ENCODE data around the gene RBM23. TPM values are rescaled to one million over a fixed set of nuclear protein-coding genes. Genes with fewer than 3 reads are reported as not detected.
A peak's percentile ranks its signal among the peaks of the same experiment; 100 is the strongest.

The RBM23 gene
- total and polyA plus RNA-seq, 10 of the 15 experiments (the other 5 are each of a cell fraction or from before 2014, with no cell fraction given), result 54.0 to 72.6 (median 61.3) TPM

GRCh38 chr14:22871224-22872032 is 47.5 kb downstream of the RBM23 start, which contains the start of gene LRP10 (continued):
- TF ChIP-seq E4F1 (IDR thresholded peaks at IDR 0.05; ENCODE audit: borderline replicate concordance, partially characterized antibody) (no peak), MEF2B (IDR thresholded peaks at IDR 0.05; ENCODE audit: partially characterized antibody, poor library complexity, severe bottlenecking) (peak; percentile 9), YBX1 (IDR thresholded peaks at IDR 0.05) (no peak), NFXL1 (IDR thresholded peaks at IDR 0.05; ENCODE audit: borderline replicate concordance) (no peak), ZBED1 (IDR thresholded peaks at IDR 0.05; ENCODE audit: borderline replicate concordance) (no peak), MXI1 (IDR thresholded peaks at IDR 0.05; ENCODE audit: low read depth, low read length) (no peak), TAF1 (IDR thresholded peaks at IDR 0.05; ENCODE audit: borderline replicate concordance, low read depth, low read length) (peak; percentile 59; the same call in 1 of the 2 replicates), SKIL (IDR thresholded peaks at IDR 0.05; ENCODE audit: low read depth, poor library complexity, severe bottlenecking) (peak; percentile 72), EGR1 (IDR thresholded peaks at IDR 0.05; ENCODE audit: borderline replicate concordance in 1 of 2, low read depth in 2 of 2, low read length in 2 of 2) (peak in 1 of 2 experiments; percentile 60; a peak in 1 of 3 replicates), PAX5 (IDR thresholded peaks at IDR 0.05; ENCODE audit: borderline replicate concordance, low read depth, low read length) (peak; percentile 93), EED (IDR thresholded peaks at IDR 0.05; ENCODE audit: low read depth) (peak; percentile 24; the same call in 1 of the 2 replicates), SUZ12 (IDR thresholded peaks at IDR 0.05; ENCODE audit: unreplicated experiment) (no peak), NR2C1 (IDR thresholded peaks at IDR 0.05) (peak; percentile 26; the same call in 1 of the 2 replicates), MLLT1 (IDR thresholded peaks at IDR 0.05) (peak; percentile 65), ESRRA (IDR thresholded peaks at IDR 0.05; ENCODE audit: low read length) (no peak), CTCF (IDR thresholded peaks at IDR 0.05 in 2 of 3, conservative IDR thresholded peaks at IDR 0.05 in 1 of 3; ENCODE audit: control insufficient read depth in 2 of 3, extremely low read depth in 1 of 3, insufficient read depth in 1 of 3, low read depth in 3 of 3, low read length in 3 of 3) (0 out of 6 replicates have a peak, but pooled peaks of 1 of the 3 experiments have one; percentile 7), NFYB (IDR thresholded peaks at IDR 0.05; ENCODE audit: insufficient read depth, low read depth, low read length) (0 out of 2 replicates have a peak, but pooled peaks have one; percentile 40)

All from GM12878 (cell line).